ENCODE data around the gene RBM42.

The RBM42 gene

DNA sequence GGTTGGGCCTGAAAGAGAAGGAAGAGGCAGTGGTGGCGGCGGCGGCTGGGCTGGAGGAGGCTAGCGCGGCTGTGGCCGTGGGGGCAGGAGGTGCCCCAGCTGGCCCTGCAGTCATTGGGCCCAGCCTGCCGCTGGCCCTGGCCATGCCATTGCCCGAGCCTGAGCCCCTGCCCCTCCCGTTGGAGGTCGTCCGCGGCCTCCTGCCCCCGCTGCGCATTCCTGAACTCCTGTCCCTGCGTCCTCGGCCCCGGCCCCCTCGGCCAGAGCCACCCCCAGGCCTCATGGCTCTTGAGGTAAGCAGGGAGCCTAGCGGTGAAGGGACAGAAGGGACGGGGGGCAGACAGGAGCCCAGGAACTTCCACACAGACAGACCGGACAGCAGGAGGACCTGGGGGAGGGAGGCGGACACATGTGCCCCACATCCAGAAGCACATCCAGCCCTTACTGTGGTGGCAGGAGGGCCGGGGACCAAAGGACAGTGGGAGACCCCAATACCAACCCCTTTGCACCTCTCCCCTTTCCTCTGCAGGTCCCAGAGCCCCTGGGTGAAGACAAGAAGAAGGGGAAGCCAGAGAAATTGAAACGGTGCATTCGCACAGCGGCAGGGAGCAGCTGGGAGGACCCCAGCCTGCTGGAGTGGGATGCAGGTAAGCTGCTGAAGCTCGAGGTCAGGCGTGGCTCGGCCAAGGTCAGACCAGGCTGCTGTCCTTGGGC is 5.0 kb downstream of the RBM42 start:
- TF ChIP-seq, protein P1, sequence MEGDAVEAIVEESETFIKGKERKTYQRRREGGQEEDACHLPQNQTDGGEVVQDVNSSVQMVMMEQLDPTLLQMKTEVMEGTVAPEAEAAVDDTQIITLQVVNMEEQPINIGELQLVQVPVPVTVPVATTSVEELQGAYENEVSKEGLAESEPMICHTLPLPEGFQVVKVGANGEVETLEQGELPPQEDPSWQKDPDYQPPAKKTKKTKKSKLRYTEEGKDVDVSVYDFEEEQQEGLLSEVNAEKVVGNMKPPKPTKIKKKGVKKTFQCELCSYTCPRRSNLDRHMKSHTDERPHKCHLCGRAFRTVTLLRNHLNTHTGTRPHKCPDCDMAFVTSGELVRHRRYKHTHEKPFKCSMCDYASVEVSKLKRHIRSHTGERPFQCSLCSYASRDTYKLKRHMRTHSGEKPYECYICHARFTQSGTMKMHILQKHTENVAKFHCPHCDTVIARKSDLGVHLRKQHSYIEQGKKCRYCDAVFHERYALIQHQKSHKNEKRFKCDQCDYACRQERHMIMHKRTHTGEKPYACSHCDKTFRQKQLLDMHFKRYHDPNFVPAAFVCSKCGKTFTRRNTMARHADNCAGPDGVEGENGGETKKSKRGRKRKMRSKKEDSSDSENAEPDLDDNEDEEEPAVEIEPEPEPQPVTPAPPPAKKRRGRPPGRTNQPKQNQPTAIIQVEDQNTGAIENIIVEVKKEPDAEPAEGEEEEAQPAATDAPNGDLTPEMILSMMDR (IDR thresholded peaks at IDR 0.05), result no peak
- intact Hi-C loops (cut with DNase I; ENCODE audit: low total_unique reads), result no loop called here
- Histone ChIP-seq H3K4me3 (no peak overlapping the region), H3K27ac (no peak overlapping the region), H3K36me3 (peaks cover 53 to 84% (median 77%) of the 10 kb centered on the region in 3 donors), H3K27me3 (no peaks in the 10 kb centered on the region), H3K9me3 (no peaks in the 10 kb centered on the region), H3K4me1 (peaks cover 3 to 18% (median 15%) of the 10 kb centered on the region in 4 donors)
- DNase-seq, result no peak

DNA sequence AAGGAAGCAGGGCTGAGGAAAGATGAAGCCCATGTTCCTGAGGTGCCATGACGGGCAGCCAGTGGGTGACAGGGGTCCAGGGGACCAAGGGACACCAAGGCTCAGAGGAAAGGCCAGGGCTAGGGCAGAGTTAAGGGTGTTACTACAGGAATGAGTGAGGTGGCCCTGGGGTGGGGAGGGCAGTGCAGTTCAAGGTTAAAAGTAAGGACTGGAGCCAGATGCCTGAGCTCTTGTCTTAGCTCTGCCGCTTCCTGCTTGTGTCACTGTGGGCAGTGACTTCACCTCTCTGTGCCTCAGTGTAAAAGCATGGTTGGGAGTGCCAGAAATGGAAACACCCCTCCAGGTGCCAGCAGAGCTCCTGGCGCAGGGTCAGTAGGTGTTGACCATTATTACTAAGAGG is 7.8 kb downstream of the RBM42 start:
- no peaks in the 10 kb centered on the region for H3K9me3 ChIP-seq
- H3K27me3 ChIP-seq, result no peaks in the 10 kb centered on the region
- TF ChIP-seq, protein P1 (IDR thresholded peaks at IDR 0.05), result no peak
- no peak for DNase-seq
- H3K36me3 ChIP-seq, result peaks cover 45 to 68% (median 64%) of the 10 kb centered on the region in 3 donors
- no peak overlapping the region for H3K4me3 ChIP-seq
- H3K4me1 ChIP-seq, result peaks cover 0 to 2% (median 0%) of the 10 kb centered on the region in 4 donors
- intact Hi-C loops (cut with DNase I; ENCODE audit: low total_unique reads), result no loop called here
- no peak overlapping the region for H3K27ac ChIP-seq

- Histone ChIP-seq H3K27ac (no peak overlapping the region), H3K4me3 (no peak overlapping the region), H3K9me3 (no peaks in the 10 kb centered on the region), H3K36me3 (peaks cover 42 to 62% (median 59%) of the 10 kb centered on the region in 3 donors), H3K4me1 (peaks cover 0 to 5% (median 0%) of the 10 kb centered on the region in 4 donors), H3K27me3 (no peaks in the 10 kb centered on the region)
- TF ChIP-seq, protein P1 (IDR thresholded peaks at IDR 0.05), result no peak
- intact Hi-C loops (cut with DNase I; ENCODE audit: low total_unique reads), result no loop called here
- no peak for DNase-seq
Measured at GRCh38 chr19:35637165-35637564, 8.3 kb downstream of the RBM42 start.

GRCh38 chr19:35639321-35639639 is 10.4 kb downstream of the RBM42 start:
- intact Hi-C loops (cut with DNase I; ENCODE audit: low total_unique reads), result no loop called here
- DNase-seq, result no peak
- Histone ChIP-seq H3K4me3 (no peak overlapping the region), H3K36me3 (peaks cover 20 to 41% (median 37%) of the 10 kb centered on the region in 3 donors), H3K9me3 (no peaks in the 10 kb centered on the region), H3K4me1 (peaks cover under 1 to 17% (median 12%) of the 10 kb centered on the region in 4 donors), H3K27me3 (no peaks in the 10 kb centered on the region), H3K27ac (no peak overlapping the region)
- TF ChIP-seq, protein P1 (IDR thresholded peaks at IDR 0.05), result no peak

DNA sequence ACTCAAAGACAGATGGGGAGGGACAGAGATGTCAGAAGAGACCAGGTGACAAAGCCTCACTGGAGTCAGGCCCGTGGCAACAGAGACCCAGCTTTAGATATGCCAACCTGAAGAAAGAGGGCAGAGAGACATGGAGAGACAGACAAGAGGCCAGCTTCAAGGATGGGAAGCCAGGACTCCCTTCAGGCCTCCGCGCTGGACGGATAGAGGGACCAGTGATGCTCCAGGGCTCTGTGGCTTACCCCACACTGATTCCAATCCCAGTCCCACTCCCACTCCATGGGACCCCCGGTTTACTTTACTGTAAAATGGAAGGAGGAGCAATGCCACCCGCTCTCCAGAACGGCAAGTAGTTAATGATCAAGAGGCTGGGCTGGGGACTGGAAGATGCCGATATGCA is 11.0 kb downstream of the RBM42 start:
- no peak for DNase-seq
- no peak overlapping the region for H3K27ac ChIP-seq
- H3K4me1 ChIP-seq, result peaks cover 4 to 21% (median 14%) of the 10 kb centered on the region in 4 donors
- peaks cover 17 to 35% (median 32%) of the 10 kb centered on the region in 3 donors for H3K36me3 ChIP-seq
- H3K27me3 ChIP-seq, result no peaks in the 10 kb centered on the region
- H3K4me3 ChIP-seq, result no peak overlapping the region
- H3K9me3 ChIP-seq, result no peaks in the 10 kb centered on the region
- TF ChIP-seq, protein P1 (IDR thresholded peaks at IDR 0.05), result no peak
- intact Hi-C loops (cut with DNase I; ENCODE audit: low total_unique reads), result no loop called here

Measured in tibial artery (tissue), 4 donors.